ENCODE data around the gene GNB1L.

The GNB1L gene

GRCh38 chr22:19875061-19875530 lies 20.4 kb upstream of the GNB1L start:
- no peaks in the 10 kb centered on the region for H3K27me3 ChIP-seq (replicated peaks; ENCODE audit: control insufficient read depth, insufficient read depth, low read length)
- TF ChIP-seq, protein P1, sequence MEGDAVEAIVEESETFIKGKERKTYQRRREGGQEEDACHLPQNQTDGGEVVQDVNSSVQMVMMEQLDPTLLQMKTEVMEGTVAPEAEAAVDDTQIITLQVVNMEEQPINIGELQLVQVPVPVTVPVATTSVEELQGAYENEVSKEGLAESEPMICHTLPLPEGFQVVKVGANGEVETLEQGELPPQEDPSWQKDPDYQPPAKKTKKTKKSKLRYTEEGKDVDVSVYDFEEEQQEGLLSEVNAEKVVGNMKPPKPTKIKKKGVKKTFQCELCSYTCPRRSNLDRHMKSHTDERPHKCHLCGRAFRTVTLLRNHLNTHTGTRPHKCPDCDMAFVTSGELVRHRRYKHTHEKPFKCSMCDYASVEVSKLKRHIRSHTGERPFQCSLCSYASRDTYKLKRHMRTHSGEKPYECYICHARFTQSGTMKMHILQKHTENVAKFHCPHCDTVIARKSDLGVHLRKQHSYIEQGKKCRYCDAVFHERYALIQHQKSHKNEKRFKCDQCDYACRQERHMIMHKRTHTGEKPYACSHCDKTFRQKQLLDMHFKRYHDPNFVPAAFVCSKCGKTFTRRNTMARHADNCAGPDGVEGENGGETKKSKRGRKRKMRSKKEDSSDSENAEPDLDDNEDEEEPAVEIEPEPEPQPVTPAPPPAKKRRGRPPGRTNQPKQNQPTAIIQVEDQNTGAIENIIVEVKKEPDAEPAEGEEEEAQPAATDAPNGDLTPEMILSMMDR (IDR thresholded peaks at IDR 0.05; ENCODE audit: insufficient read depth, low read length, poor library complexity, severe bottlenecking) = no peak
- DNase-seq (ENCODE audit: extremely low read depth, insufficient read length) = peak; percentile 3
- H3K4me3 ChIP-seq (replicated peaks; ENCODE audit: low read depth, low read length) = no peak overlapping the region
- no peaks in the 10 kb centered on the region for H3K36me3 ChIP-seq (ENCODE audit: control insufficient read depth, insufficient read depth, low read length)

- TF ChIP-seq, protein P1 (IDR thresholded peaks at IDR 0.05; ENCODE audit: insufficient read depth, low read length, poor library complexity, severe bottlenecking) = no peak
- Histone ChIP-seq H3K27me3 (replicated peaks; ENCODE audit: control insufficient read depth, insufficient read depth, low read length) (no peaks in the 10 kb centered on the region), H3K4me3 (replicated peaks; ENCODE audit: low read depth, low read length) (no peak overlapping the region), H3K36me3 (ENCODE audit: control insufficient read depth, insufficient read depth, low read length) (no peaks in the 10 kb centered on the region)
- DNase-seq (ENCODE audit: extremely low read depth, insufficient read length) = peak; percentile 10
Observed at GRCh38 chr22:19874307-19875060, 19.8 kb upstream of the GNB1L start.

- no peaks in the 10 kb centered on the region for H3K36me3 ChIP-seq (ENCODE audit: control insufficient read depth, insufficient read depth, low read length)
- no peak for DNase-seq (ENCODE audit: extremely low read depth, insufficient read length)
- H3K27me3 ChIP-seq (replicated peaks; ENCODE audit: control insufficient read depth, insufficient read depth, low read length) = no peaks in the 10 kb centered on the region
- H3K4me3 ChIP-seq (replicated peaks; ENCODE audit: low read depth, low read length) = no peak overlapping the region
- TF ChIP-seq, protein P1 (IDR thresholded peaks at IDR 0.05; ENCODE audit: insufficient read depth, low read length, poor library complexity, severe bottlenecking) = no peak
Observed at GRCh38 chr22:19873960-19874306, 19.3 kb upstream of the GNB1L start.

GRCh38 chr22:19873138-19873959 lies 18.7 kb upstream of the GNB1L start:
- DNase-seq (ENCODE audit: extremely low read depth, insufficient read length) = no peak
- TF ChIP-seq, protein P1 (IDR thresholded peaks at IDR 0.05; ENCODE audit: insufficient read depth, low read length, poor library complexity, severe bottlenecking) = no peak
- Histone ChIP-seq H3K27me3 (replicated peaks; ENCODE audit: control insufficient read depth, insufficient read depth, low read length) (no peaks in the 10 kb centered on the region), H3K4me3 (replicated peaks; ENCODE audit: low read depth, low read length) (no peak overlapping the region), H3K36me3 (ENCODE audit: control insufficient read depth, insufficient read depth, low read length) (no peaks in the 10 kb centered on the region)

DNA sequence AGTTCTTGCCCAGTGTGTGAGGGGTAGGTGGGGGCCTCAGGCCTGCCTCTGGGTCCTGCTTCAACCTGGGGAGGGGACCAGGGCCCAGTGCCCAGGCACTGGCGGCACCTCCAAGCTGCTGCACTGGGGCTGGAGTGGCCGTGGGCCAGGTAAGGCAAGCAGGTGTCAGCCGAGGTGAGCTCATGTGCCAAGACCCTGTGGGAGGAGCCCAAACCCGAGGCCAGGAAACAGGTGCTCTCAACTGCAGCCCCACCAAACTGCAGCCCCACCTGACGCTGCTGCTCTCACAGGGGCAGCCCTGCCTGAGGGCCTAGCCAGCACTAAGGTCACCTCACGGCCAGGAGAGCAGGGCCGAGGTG lies 18.1 kb upstream of the GNB1L start:
- Histone ChIP-seq H3K36me3 (ENCODE audit: control insufficient read depth, insufficient read depth, low read length) (no peaks in the 10 kb centered on the region), H3K4me3 (replicated peaks; ENCODE audit: low read depth, low read length) (no peak overlapping the region), H3K27me3 (replicated peaks; ENCODE audit: control insufficient read depth, insufficient read depth, low read length) (no peaks in the 10 kb centered on the region)
- no peak for DNase-seq (ENCODE audit: extremely low read depth, insufficient read length)
- TF ChIP-seq, protein P1 (IDR thresholded peaks at IDR 0.05; ENCODE audit: insufficient read depth, low read length, poor library complexity, severe bottlenecking) = no peak
